HG03159 (cell line): ENCODE data around the gene COL27A1.
"Not testable (repeated sequence)": the region's sequence is repeated elsewhere in the genome, so short reads cannot be mapped to it uniquely, and the experiment has no call there.

Source experiments
- ATAC-seq: cut with Tn5 transposase; IDR thresholded peaks from one replicate; pipeline ENCODE4 v1.9.1; 2021; ENCODE audit warnings: mild to moderate bottlenecking, moderate library complexity; ENCODE audit not compliant: unreplicated experiment

COL27A1 gene

GRCh38 chr9:114314881-114315722, 159.8 kb downstream of the COL27A1 start:
- ATAC-seq = no peak

- no peak for ATAC-seq
Observed at GRCh38 chr9:114315723-114316363, 160.5 kb downstream of the COL27A1 start.

GRCh38 chr9:114316605-114317230, 161.4 kb downstream of the COL27A1 start:
- no peak for ATAC-seq

- ATAC-seq = no peak
Observed at GRCh38 chr9:114317665-114318357, 162.5 kb downstream of the COL27A1 start.

- no peak for ATAC-seq
Observed at GRCh38 chr9:114318416-114318815, 163.1 kb downstream of the COL27A1 start.

GRCh38 chr9:114319147-114319546, 163.8 kb downstream of the COL27A1 start:
- no peak for ATAC-seq

- ATAC-seq = not testable (repeated sequence)
Observed at GRCh38 chr9:114320710-114321109, 165.4 kb downstream of the COL27A1 start.

- ATAC-seq = no peak
Observed at GRCh38 chr9:114321759-114322158, 166.4 kb downstream of the COL27A1 start.

GRCh38 chr9:114322160-114322818, 167.0 kb downstream of the COL27A1 start:
- ATAC-seq = not testable (repeated sequence)

- not testable (repeated sequence) for ATAC-seq
Observed at GRCh38 chr9:114322831-114323531, 167.6 kb downstream of the COL27A1 start, which contains the start of gene ORM1. Gene ORM1, plus strand, starts transcription at chr9:114323098. Its CDS starts 36 bp downstream, at chr9:114323134.

GRCh38 chr9:114323849-114324248, 168.5 kb downstream of the COL27A1 start:
- not testable (repeated sequence) for ATAC-seq

- ATAC-seq = no peak
Observed at GRCh38 chr9:114324492-114324891, 169.2 kb downstream of the COL27A1 start.

- ATAC-seq = not testable (repeated sequence)
Observed at GRCh38 chr9:114324965-114325364, 169.6 kb downstream of the COL27A1 start.

- not testable (repeated sequence) for ATAC-seq
Observed at GRCh38 chr9:114325684-114326254, 170.4 kb downstream of the COL27A1 start.

GRCh38 chr9:114327749-114328148, 172.4 kb downstream of the COL27A1 start:
- ATAC-seq = no peak

- not testable (repeated sequence) for ATAC-seq
Observed at GRCh38 chr9:114328357-114328820, 173.1 kb downstream of the COL27A1 start.

- not testable (repeated sequence) for ATAC-seq
Observed at GRCh38 chr9:114328937-114329624, 173.7 kb downstream of the COL27A1 start.

GRCh38 chr9:114329625-114330022, 174.3 kb downstream of the COL27A1 start, which contains the start of gene ORM2:
Gene ORM2, plus strand, starts transcription at chr9:114329869. Its CDS starts 36 bp downstream, at chr9:114329905.
- not testable (repeated sequence) for ATAC-seq

GRCh38 chr9:114330636-114331035, 175.3 kb downstream of the COL27A1 start:
- no peak for ATAC-seq
